ENCODE measurements around the gene CDH4. TPM values are rescaled to one million over a fixed set of nuclear protein-coding genes. Genes with fewer than 3 reads are reported as not detected.

CDH4 gene
- total RNA-seq, 1 experiment from 2014 or later, result 5.3 TPM

DNA sequence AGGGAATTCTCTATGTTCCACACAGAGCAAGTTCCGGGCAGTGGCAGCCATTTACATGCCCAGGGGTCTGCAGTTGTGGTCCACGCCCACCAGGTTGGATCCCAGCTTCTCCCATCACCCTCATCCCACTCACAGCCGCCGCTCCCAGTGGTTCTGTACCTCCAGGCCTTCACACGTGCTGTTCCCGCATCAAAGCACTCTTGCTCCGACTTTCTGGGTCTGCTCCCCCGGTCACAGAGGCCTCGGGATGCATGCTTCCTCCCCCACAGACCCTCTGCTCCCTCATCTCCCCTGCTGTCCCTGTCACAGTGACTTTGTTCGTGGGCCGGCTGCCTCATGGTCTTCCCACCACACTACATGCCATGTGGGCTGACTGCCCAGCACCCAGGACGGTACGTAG is 481.2 kb downstream of the CDH4 start (continued):
- TF ChIP-seq, protein P1, sequence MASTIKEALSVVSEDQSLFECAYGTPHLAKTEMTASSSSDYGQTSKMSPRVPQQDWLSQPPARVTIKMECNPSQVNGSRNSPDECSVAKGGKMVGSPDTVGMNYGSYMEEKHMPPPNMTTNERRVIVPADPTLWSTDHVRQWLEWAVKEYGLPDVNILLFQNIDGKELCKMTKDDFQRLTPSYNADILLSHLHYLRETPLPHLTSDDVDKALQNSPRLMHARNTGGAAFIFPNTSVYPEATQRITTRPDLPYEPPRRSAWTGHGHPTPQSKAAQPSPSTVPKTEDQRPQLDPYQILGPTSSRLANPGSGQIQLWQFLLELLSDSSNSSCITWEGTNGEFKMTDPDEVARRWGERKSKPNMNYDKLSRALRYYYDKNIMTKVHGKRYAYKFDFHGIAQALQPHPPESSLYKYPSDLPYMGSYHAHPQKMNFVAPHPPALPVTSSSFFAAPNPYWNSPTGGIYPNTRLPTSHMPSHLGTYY (CRISPR knock-in tag; IDR thresholded peaks at IDR 0.05), result no peak
- TF ChIP-seq CREM (CRISPR knock-in tag; IDR thresholded peaks at IDR 0.05), result no peak
- TF ChIP-seq PRRX2 (CRISPR knock-in tag; IDR thresholded peaks at IDR 0.05), result no peak
- TF ChIP-seq TEAD4 (CRISPR knock-in tag; IDR thresholded peaks at IDR 0.05), result no peak
- TF ChIP-seq FOXJ3 (CRISPR knock-in tag; IDR thresholded peaks at IDR 0.05; ENCODE audit: borderline replicate concordance), result no peak
- TF ChIP-seq ETV6 (CRISPR knock-in tag; IDR thresholded peaks at IDR 0.05), result no peak
- TF ChIP-seq, protein P2, sequence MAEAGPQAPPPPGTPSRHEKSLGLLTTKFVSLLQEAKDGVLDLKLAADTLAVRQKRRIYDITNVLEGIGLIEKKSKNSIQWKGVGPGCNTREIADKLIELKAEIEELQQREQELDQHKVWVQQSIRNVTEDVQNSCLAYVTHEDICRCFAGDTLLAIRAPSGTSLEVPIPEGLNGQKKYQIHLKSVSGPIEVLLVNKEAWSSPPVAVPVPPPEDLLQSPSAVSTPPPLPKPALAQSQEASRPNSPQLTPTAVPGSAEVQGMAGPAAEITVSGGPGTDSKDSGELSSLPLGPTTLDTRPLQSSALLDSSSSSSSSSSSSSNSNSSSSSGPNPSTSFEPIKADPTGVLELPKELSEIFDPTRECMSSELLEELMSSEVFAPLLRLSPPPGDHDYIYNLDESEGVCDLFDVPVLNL (CRISPR knock-in tag; IDR thresholded peaks at IDR 0.05; ENCODE audit: borderline replicate concordance, low read depth), result no peak

DNA sequence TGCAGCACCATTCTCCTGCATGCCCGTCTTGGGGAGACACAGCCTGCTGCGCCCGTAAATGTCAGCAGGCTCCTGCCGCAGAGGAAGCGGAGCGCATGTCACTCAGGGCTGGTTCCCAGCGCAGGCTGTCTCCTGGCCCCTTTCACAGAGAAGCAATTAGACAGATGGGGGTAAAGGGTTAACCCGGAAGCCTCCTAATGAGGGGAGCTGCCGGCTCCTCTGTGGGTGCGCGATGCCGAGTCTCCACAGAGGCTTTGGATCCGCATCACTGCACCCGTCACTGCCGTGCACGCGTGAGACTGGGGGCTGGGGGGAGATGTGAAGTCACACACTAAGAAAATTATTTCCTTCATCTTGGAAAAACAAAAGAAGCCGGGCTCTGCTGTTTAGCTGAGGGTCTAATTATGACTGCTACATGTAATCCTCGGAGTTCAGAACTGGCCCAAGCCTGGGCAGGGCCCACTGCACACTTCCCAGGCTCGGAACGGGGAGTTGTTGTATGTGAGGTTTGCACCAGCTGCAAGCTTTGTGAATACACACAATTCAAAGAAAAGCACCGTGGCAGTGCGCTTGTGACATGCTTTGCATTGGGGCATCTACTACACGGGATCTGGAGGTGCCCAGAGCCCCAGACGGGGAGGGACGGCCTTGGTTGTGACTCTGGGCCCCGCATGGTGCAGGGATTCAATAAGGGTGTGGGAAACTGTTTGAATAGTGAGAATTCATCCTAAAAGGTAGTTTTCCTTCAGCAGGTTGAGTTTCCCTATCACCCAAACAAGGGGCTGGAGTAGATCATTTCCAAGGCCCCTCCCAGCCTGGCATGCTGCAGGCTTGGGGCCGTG is 482.1 kb downstream of the CDH4 start:
- ATAC-seq (no peak), DNase-seq (ENCODE audit: low spot score) (no peak)
- H3K36me3 Mint-ChIP-seq, result no peaks in the 10 kb centered on the region
- 0 out of 2 replicates have a peak, but pooled peaks cover 3% of the 10 kb centered on the region for H3K4me1 Mint-ChIP-seq
- H3K27me3 Mint-ChIP-seq (ENCODE audit: low read depth), result peaks cover 11% of the 10 kb centered on the region
- CTCF ChIA-PET, result no interaction called here
- TF ChIP-seq EMX1 (CRISPR knock-in tag; IDR thresholded peaks at IDR 0.05) (no peak), ZNF671 (CRISPR knock-in tag; IDR thresholded peaks at IDR 0.05) (no peak), NR3C1 (CRISPR knock-in tag; conservative IDR thresholded peaks at IDR 0.05; ENCODE audit: low read depth) (no peak), ESRRA (CRISPR knock-in tag; IDR thresholded peaks at IDR 0.05; ENCODE audit: borderline replicate concordance) (no peak), OVOL2 (CRISPR knock-in tag; IDR thresholded peaks at IDR 0.05; ENCODE audit: borderline replicate concordance) (no peak), FOXJ3 (CRISPR knock-in tag; IDR thresholded peaks at IDR 0.05; ENCODE audit: borderline replicate concordance) (no peak)
- TF ChIP-seq, protein P3, sequence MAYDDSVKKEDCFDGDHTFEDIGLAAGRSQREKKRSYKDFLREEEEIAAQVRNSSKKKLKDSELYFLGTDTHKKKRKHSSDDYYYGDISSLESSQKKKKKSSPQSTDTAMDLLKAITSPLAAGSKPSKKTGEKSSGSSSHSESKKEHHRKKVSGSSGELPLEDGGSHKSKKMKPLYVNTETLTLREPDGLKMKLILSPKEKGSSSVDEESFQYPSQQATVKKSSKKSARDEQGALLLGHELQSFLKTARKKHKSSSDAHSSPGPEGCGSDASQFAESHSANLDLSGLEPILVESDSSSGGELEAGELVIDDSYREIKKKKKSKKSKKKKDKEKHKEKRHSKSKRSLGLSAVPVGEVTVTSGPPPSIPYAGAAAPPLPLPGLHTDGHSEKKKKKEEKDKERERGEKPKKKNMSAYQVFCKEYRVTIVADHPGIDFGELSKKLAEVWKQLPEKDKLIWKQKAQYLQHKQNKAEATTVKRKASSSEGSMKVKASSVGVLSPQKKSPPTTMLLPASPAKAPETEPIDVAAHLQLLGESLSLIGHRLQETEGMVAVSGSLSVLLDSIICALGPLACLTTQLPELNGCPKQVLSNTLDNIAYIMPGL (CRISPR knock-in tag; IDR thresholded peaks at IDR 0.05), result no peak
- TF ChIP-seq, protein P4, sequence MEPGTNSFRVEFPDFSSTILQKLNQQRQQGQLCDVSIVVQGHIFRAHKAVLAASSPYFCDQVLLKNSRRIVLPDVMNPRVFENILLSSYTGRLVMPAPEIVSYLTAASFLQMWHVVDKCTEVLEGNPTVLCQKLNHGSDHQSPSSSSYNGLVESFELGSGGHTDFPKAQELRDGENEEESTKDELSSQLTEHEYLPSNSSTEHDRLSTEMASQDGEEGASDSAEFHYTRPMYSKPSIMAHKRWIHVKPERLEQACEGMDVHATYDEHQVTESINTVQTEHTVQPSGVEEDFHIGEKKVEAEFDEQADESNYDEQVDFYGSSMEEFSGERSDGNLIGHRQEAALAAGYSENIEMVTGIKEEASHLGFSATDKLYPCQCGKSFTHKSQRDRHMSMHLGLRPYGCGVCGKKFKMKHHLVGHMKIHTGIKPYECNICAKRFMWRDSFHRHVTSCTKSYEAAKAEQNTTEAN (CRISPR knock-in tag; IDR thresholded peaks at IDR 0.05), result no peak
- POLR2A ChIA-PET, result no interaction called here
- H3K27ac Mint-ChIP-seq, result no peak overlapping the region
- no peak overlapping the region for H3K4me3 Mint-ChIP-seq
- H3K9me3 Mint-ChIP-seq, result no peaks in the 10 kb centered on the region

DNA sequence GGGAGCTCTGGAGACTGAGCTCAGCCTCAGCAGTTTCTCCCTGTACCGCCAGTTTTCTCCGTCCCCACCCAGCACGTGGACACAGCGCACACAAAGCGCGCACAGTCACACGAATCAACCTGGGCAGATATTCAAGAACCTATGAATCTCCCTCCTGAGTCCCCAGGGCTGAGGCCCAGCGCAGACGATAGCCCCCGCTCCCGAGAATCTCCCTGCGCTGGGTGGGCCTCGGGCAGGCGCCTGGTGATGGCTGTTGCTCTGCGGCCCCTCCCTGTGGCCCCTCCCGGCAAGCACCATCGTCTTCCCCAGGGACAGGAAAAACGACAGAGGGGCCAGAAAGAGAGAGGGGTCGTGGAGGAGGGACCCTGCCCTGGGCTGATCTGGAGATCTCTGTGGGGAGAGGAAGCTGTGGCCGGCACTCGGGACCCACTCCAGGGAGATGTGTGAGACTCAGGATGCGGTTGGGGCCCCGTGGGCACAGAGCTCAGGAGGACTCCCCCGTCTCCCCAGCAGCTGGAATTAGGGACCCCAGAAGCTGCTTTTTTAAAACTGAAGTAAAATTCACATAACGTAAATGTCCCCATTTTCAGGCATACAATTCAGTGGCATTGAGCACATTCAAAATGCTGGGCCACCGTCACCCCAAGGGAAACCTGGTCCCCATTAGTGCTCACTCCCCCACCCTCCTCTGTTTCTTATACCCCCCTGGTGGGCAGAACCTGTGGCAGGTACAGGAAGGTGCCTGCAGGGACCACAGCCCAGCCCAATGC is 482.9 kb downstream of the CDH4 start:
- Mint-ChIP-seq H3K9me3 (no peaks in the 10 kb centered on the region), H3K4me3 (no peak overlapping the region), H3K27ac (no peak overlapping the region), H3K27me3 (ENCODE audit: low read depth) (peaks cover 11% of the 10 kb centered on the region), H3K4me1 (no peaks in the 10 kb centered on the region), H3K36me3 (no peaks in the 10 kb centered on the region)
- no peak for TF ChIP-seq JAZF1 (CRISPR knock-in tag; IDR thresholded peaks at IDR 0.05)
- TF ChIP-seq, protein P5, sequence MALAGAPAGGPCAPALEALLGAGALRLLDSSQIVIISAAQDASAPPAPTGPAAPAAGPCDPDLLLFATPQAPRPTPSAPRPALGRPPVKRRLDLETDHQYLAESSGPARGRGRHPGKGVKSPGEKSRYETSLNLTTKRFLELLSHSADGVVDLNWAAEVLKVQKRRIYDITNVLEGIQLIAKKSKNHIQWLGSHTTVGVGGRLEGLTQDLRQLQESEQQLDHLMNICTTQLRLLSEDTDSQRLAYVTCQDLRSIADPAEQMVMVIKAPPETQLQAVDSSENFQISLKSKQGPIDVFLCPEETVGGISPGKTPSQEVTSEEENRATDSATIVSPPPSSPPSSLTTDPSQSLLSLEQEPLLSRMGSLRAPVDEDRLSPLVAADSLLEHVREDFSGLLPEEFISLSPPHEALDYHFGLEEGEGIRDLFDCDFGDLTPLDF (CRISPR knock-in tag; IDR thresholded peaks at IDR 0.05), result no peak
- no peak for TF ChIP-seq ZNF138 (CRISPR knock-in tag; conservative IDR thresholded peaks at IDR 0.05)
- POLR2A ChIA-PET, result no interaction called here
- CTCF ChIA-PET, result no interaction called here
- ATAC-seq (no peak), DNase-seq (ENCODE audit: low spot score) (no peak)
